Activated B cell treated with CpG ODN at 0.5 μM for 24 hours (primary cell): ENCODE results near the gene PBX1. TPM values are rescaled to one million over a fixed set of nuclear protein-coding genes. Genes with fewer than 3 reads are reported as not detected.

Source experiments
- ATAC-seq: fragments of 200-7000 bp; cut with Tn5 transposase; one replicate; pipeline ENCODE4 v1.10.0; 2021; ENCODE audit warnings: low read depth, mild to moderate bottlenecking, moderate library complexity
- CTCF ChIA-PET: fragments of 350-600 bp; sonication (Branson Sonifier 250); formaldehyde crosslinking; loops from one replicate; lab custom pipeline; 2021; ENCODE audit warnings: antibody characterized with exemption; lab: Charles Lee
- POLR2A ChIA-PET: fragments of 350-600 bp; sonication (Branson Sonifier 250); formaldehyde crosslinking; loops from one replicate; lab custom pipeline; 2021; ENCODE audit warnings: antibody characterized with exemption; lab: Charles Lee
- DNase-seq: peaks from one replicate; pipeline ENCODE4 v3.0.0; 2022
- H3K27ac Mint-ChIP-seq: one replicate; pipeline ENCODE4 v1.8.0; 2020; ENCODE audit warnings: mixed read lengths
- H3K27me3 Mint-ChIP-seq: one replicate; pipeline ENCODE4 v1.8.0; 2021; ENCODE audit warnings: mixed read lengths
- H3K36me3 Mint-ChIP-seq: one replicate; pipeline ENCODE4 v1.8.0; 2021; ENCODE audit warnings: low read depth, mixed read lengths
- H3K4me1 Mint-ChIP-seq: one replicate; pipeline ENCODE4 v1.8.0; 2021; ENCODE audit warnings: mixed read lengths
- H3K4me3 Mint-ChIP-seq: one replicate; pipeline ENCODE4 v1.8.0; 2020; ENCODE audit warnings: mild to moderate bottlenecking, mixed read lengths
- H3K9me3 Mint-ChIP-seq: one replicate; pipeline ENCODE4 v1.8.0; 2020; ENCODE audit warnings: mixed read lengths
- intact Hi-C: fragments of 100-400 bp; cut with micrococcal nuclease; formaldehyde crosslinking; loops from one replicate; pipeline ENCODE4 v1.15.1; 2024
- total RNA-seq: library from RNA; stranded (reverse); gene quantifications from 2 replicates; pipeline ENCODE4 v1.2.3, GENCODE V29; 2022
- TF ChIP-seq, protein P1 (sequence below): fragments of 200-600 bp; IDR thresholded peaks from one replicate; pipeline ENCODE4 v1.8.0; 2022; ENCODE audit warnings: antibody characterized with exemption, mild to moderate bottlenecking

Gene PBX1
- total RNA-seq, 1 donor from 2014 or later = not detected

- no peaks in the 10 kb centered on the region for H3K9me3 Mint-ChIP-seq
- ChIA-PET CTCF (no interaction called here), POLR2A (no interaction called here)
- H3K27me3 Mint-ChIP-seq = no peaks in the 10 kb centered on the region
- H3K27ac Mint-ChIP-seq = no peak overlapping the region
- TF ChIP-seq, protein P1, sequence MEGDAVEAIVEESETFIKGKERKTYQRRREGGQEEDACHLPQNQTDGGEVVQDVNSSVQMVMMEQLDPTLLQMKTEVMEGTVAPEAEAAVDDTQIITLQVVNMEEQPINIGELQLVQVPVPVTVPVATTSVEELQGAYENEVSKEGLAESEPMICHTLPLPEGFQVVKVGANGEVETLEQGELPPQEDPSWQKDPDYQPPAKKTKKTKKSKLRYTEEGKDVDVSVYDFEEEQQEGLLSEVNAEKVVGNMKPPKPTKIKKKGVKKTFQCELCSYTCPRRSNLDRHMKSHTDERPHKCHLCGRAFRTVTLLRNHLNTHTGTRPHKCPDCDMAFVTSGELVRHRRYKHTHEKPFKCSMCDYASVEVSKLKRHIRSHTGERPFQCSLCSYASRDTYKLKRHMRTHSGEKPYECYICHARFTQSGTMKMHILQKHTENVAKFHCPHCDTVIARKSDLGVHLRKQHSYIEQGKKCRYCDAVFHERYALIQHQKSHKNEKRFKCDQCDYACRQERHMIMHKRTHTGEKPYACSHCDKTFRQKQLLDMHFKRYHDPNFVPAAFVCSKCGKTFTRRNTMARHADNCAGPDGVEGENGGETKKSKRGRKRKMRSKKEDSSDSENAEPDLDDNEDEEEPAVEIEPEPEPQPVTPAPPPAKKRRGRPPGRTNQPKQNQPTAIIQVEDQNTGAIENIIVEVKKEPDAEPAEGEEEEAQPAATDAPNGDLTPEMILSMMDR = no peak
- ATAC-seq (no peak), DNase-seq (no peak)
- no peaks in the 10 kb centered on the region for H3K36me3 Mint-ChIP-seq
- H3K4me1 Mint-ChIP-seq = no peaks in the 10 kb centered on the region
- intact Hi-C loops = no loop called here
- H3K4me3 Mint-ChIP-seq = no peak overlapping the region
These were observed 305.2 kb downstream of the PBX1 start for GRCh38 chr1:164864161-164864560.

DNA sequence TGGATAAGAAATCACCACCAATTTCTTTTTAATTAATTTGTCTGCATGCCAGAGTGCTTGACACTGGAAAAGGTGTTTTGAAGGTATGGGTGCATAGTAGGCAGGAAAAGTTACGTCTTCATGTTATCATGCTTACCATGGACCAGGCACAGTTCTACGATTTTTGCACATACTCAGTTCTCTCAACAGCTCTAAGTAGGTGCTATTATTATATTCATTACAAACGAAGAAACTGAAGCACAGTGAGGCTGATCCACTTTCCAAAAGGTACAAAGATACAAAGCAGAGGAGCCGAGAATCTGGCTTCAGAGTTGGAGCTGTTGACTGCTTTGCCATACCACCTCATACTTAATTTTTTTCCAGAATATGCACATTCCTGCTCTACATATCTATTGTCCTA, 306.4 kb downstream of the PBX1 start:
- Mint-ChIP-seq H3K4me3 (no peak overlapping the region), H3K27ac (no peak overlapping the region), H3K9me3 (no peaks in the 10 kb centered on the region), H3K4me1 (no peaks in the 10 kb centered on the region), H3K27me3 (no peaks in the 10 kb centered on the region), H3K36me3 (no peaks in the 10 kb centered on the region)
- ChIA-PET POLR2A (no interaction called here), CTCF (no interaction called here)
- DNase-seq (no peak), ATAC-seq (no peak)
- TF ChIP-seq, protein P1 = no peak
- intact Hi-C loops = no loop called here

- POLR2A ChIA-PET = no interaction called here
- no peak for DNase-seq
- Mint-ChIP-seq H3K4me3 (no peak overlapping the region), H3K4me1 (no peaks in the 10 kb centered on the region), H3K36me3 (no peaks in the 10 kb centered on the region), H3K27me3 (no peaks in the 10 kb centered on the region), H3K27ac (no peak overlapping the region), H3K9me3 (no peaks in the 10 kb centered on the region)
- no peak for ATAC-seq
- CTCF ChIA-PET = no interaction called here
- intact Hi-C loops = no loop called here
- TF ChIP-seq, protein P1 = no peak
These were observed 308.6 kb downstream of the PBX1 start for GRCh38 chr1:164867590-164867989.

DNA sequence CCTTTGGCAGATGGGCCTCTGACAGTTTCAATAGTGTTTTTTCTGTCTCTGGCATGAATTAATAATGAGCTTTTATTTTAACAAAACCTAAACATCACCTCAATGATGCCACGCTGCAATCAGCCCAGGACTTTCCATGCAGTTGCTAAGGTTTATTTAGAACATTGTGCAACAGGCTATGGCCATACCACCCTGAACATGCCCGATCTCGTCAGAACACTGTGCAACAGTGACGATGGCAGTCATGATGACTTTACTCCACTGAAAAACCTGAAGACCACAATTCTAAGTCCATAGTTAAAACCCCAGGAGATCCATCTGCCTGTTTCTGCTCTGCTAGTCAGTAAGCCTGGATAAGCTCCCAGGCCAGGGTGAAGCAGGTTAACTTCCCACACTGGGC, 310.0 kb downstream of the PBX1 start:
- no peaks in the 10 kb centered on the region for H3K4me1 Mint-ChIP-seq
- no peaks in the 10 kb centered on the region for H3K9me3 Mint-ChIP-seq
- no peak for DNase-seq
- TF ChIP-seq, protein P1 = no peak
- H3K36me3 Mint-ChIP-seq = no peaks in the 10 kb centered on the region
- intact Hi-C loops = no loop called here
- ChIA-PET CTCF (no interaction called here), POLR2A (no interaction called here)
- no peak overlapping the region for H3K27ac Mint-ChIP-seq
- no peak for ATAC-seq
- no peaks in the 10 kb centered on the region for H3K27me3 Mint-ChIP-seq
- no peak overlapping the region for H3K4me3 Mint-ChIP-seq

DNA sequence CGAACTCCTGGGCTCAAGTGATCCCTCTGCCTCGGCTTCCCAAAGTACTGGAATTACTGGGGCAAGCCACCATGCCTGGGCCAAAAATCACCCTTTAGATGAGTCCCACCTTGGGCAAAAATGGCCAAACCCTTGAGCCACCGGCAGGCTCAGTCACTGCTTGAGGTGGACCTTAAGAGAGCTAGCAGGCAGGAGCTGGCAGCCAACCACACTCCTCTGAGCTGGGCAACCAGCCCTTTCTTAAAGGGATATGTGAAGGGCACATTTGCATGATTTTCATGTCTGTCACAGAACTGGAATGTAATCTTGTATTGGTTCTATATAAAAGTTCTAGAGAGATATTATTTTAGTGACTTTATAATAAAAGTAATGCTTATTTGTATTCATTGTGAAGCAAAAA, 316.5 kb downstream of the PBX1 start:
- ChIA-PET POLR2A (no interaction called here), CTCF (no interaction called here)
- no peak for DNase-seq
- intact Hi-C loops = no loop called here
- TF ChIP-seq, protein P1 = no peak
- H3K36me3 Mint-ChIP-seq = no peaks in the 10 kb centered on the region
- ATAC-seq = no peak
- no peak overlapping the region for H3K4me3 Mint-ChIP-seq
- H3K4me1 Mint-ChIP-seq = no peaks in the 10 kb centered on the region
- H3K27ac Mint-ChIP-seq = no peak overlapping the region
- H3K27me3 Mint-ChIP-seq = no peaks in the 10 kb centered on the region
- no peaks in the 10 kb centered on the region for H3K9me3 Mint-ChIP-seq
